Subcutaneous abdominal adipose tissue (tissue), 5 donors: ENCODE measurements around the gene CDK15.

ENCODE experiments used
- H3K27ac ChIP-seq: one replicate; pipeline ENCODE4 v1.7.0; 2013; ENCODE audit warnings: low read depth, mild to moderate bottlenecking, inconsistent platforms, low read length, moderate library complexity
- H3K27me3 ChIP-seq, 5 donors: one replicate each; pipeline ENCODE4 v1.7.0; 2013; ENCODE audit warnings: low read length in 5 of 5, inconsistent platforms in 1 of 5; ENCODE audit not compliant: control insufficient read depth in 5 of 5, insufficient read depth in 4 of 5
- H3K36me3 ChIP-seq, 5 donors: one replicate each; pipeline ENCODE4 v1.7.0; 2013; ENCODE audit warnings: low read length in 5 of 5; ENCODE audit not compliant: control insufficient read depth in 5 of 5, insufficient read depth in 5 of 5
- H3K4me1 ChIP-seq, 5 donors: one replicate each; pipeline ENCODE4 v1.7.0; 2013; ENCODE audit warnings: low read length in 5 of 5, mild to moderate bottlenecking in 3 of 5, moderate library complexity in 1 of 5; ENCODE audit not compliant: control insufficient read depth in 5 of 5, insufficient read depth in 5 of 5
- H3K4me3 ChIP-seq, 5 donors: one replicate each; pipeline ENCODE4 v1.7.0; 2013; ENCODE audit warnings: low read length in 5 of 5, low read depth in 1 of 5
- H3K9ac ChIP-seq, 5 donors: one replicate each; pipeline ENCODE4 v1.7.0; 2013; ENCODE audit warnings: low read length in 5 of 5, mild to moderate bottlenecking in 4 of 5, moderate library complexity in 3 of 5
- H3K9me3 ChIP-seq, 5 donors: one replicate each; pipeline ENCODE4 v1.7.0; 2013; ENCODE audit warnings: low read length in 5 of 5; ENCODE audit not compliant: control insufficient read depth in 5 of 5
- donor health status: healthy.
- donor health status: healthy.
- donor health status: healthy.
- donor health status: healthy.
- donor health status: healthy.

The CDK15 gene

DNA sequence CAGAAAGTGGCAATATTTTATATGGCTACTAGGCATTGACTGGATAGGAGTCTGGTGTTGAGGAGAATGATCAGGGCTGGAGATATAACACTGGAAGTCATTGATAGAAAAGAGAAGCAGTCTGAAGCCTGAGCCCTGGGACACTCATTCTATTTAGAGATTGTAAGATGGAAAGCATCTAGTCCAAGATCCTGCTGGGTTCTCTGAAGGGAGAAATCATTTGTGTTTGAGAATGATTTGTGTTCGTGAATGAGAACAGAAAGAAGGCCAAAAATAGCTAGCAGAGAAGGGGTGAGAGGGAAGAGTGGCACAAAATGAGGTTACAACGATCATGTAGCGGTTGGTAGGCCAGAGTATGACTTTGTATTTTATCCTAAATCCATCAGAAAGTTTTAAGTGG is 18.0 kb upstream of the CDK15 start:
- H3K27ac ChIP-seq = no peak overlapping the region
- no peaks in the 10 kb centered on the region for H3K27me3 ChIP-seq
- no peak overlapping the region for H3K9ac ChIP-seq
- H3K4me1 ChIP-seq = no peaks in the 10 kb centered on the region
- H3K4me3 ChIP-seq = no peak overlapping the region
- H3K9me3 ChIP-seq = no peaks in the 10 kb centered on the region
- H3K36me3 ChIP-seq = no peaks in the 10 kb centered on the region

DNA sequence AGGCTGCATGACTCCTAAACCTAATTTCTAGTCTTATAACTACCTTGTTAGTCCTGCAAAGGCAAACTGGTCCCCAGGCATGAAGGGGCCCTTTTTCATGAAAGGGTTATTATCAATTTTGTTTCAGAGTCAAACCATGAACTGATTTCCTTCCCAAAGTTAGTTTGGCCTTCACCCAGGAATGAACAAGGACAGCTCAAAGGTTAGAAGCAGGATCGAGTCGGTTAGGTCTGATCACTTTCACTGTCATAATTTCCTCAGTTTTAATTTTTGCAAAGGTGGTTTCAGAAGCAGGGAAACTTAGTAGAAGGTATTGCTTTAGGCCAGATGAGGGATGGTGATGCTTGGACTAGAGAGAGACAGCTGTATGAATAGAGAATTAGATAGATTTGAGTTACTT is 16.9 kb upstream of the CDK15 start:
- Histone ChIP-seq H3K9me3 (no peaks in the 10 kb centered on the region), H3K27ac (no peak overlapping the region), H3K9ac (no peak overlapping the region), H3K27me3 (no peaks in the 10 kb centered on the region), H3K4me3 (no peak overlapping the region), H3K4me1 (no peaks in the 10 kb centered on the region), H3K36me3 (no peaks in the 10 kb centered on the region)

DNA sequence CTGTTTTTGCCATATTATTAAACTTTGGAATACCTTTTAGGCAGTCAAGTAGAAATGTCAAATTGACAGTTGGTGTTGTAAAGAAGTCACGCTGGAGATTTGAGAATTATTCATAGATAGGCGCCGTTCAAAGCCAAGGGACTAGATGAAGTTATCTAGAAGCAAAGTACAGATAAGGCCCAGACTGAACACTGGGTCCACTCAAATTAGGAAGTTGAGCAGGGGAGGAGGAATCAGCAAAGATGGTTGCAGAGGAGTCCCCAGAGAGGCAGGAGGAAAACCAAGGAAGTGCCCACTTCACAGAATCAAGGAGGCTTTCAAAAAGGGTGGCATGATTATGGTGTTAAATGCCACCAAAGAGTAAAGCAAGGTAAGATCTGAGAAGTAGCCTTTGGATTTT is 16.0 kb upstream of the CDK15 start:
- H3K27me3 ChIP-seq = no peaks in the 10 kb centered on the region
- H3K4me1 ChIP-seq = no peaks in the 10 kb centered on the region
- H3K27ac ChIP-seq = no peak overlapping the region
- H3K9ac ChIP-seq = no peak overlapping the region
- no peak overlapping the region for H3K4me3 ChIP-seq
- no peaks in the 10 kb centered on the region for H3K9me3 ChIP-seq
- H3K36me3 ChIP-seq = no peaks in the 10 kb centered on the region

DNA sequence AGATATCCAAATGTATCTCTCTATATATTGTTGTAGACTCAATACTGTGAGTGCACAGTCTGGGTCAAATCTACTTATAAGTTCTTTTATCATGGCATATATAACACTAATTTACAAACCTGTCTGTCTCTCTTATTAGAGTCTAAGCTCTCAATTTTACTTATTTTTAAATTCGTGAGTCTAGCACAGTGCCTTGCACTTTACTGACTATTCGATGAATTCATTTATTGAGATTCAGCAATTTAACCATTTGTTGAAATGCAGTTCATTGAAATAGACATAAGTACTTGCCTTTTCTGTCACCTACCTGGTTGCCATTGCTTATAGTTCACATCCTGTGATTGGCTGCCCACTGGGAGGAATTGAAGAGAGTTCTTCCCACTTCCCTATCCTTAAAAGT is 15.3 kb upstream of the CDK15 start:
- Histone ChIP-seq H3K27ac (no peak overlapping the region), H3K9me3 (no peaks in the 10 kb centered on the region), H3K9ac (no peak overlapping the region), H3K36me3 (no peaks in the 10 kb centered on the region), H3K4me1 (no peaks in the 10 kb centered on the region), H3K27me3 (no peaks in the 10 kb centered on the region), H3K4me3 (no peak overlapping the region)

DNA sequence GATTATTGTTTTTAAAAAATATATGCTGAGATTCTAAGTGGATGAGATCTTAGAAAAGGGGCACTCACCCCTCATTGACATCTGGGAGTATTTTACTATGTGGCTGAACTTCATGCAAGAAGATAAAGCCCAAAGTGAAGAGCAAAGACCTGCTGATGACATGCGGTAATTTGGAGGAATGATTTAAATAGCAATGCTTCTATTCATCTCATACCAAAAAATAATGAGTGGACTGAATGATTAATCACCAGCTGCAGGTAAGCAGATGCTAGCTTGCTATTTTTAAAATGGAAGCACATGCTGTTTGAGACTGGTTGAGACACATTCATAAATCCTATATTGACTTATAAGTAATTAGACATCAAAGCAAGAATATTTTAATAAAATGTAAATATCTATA is 12.7 kb upstream of the CDK15 start:
- no peak overlapping the region for H3K27ac ChIP-seq
- H3K9me3 ChIP-seq = no peaks in the 10 kb centered on the region
- H3K9ac ChIP-seq = no peak overlapping the region
- H3K36me3 ChIP-seq = no peaks in the 10 kb centered on the region
- H3K4me1 ChIP-seq = no peaks in the 10 kb centered on the region
- no peaks in the 10 kb centered on the region for H3K27me3 ChIP-seq
- no peak overlapping the region for H3K4me3 ChIP-seq

DNA sequence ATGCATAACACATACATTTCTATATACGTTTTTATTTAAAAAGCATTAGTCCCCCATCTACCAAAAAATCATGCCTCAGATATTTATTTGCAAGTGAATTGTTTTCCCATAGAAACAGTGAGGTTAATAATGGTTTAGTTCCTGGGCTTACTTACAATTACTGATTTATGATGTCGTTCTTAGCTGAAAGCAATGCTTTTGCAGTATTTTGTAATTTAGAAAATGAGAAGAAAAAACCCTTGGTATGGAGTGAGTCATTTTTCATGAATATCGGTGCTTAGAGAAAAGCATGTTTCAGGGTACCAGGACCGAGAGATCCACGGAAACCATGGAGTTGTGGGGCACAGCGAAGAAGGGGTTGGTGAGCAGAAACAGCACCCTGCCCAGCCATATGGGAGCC is 12.0 kb upstream of the CDK15 start:
- Histone ChIP-seq H3K9ac (no peak overlapping the region), H3K27ac (no peak overlapping the region), H3K36me3 (no peaks in the 10 kb centered on the region), H3K9me3 (no peaks in the 10 kb centered on the region), H3K4me3 (no peak overlapping the region), H3K27me3 (no peaks in the 10 kb centered on the region), H3K4me1 (no peaks in the 10 kb centered on the region)

DNA sequence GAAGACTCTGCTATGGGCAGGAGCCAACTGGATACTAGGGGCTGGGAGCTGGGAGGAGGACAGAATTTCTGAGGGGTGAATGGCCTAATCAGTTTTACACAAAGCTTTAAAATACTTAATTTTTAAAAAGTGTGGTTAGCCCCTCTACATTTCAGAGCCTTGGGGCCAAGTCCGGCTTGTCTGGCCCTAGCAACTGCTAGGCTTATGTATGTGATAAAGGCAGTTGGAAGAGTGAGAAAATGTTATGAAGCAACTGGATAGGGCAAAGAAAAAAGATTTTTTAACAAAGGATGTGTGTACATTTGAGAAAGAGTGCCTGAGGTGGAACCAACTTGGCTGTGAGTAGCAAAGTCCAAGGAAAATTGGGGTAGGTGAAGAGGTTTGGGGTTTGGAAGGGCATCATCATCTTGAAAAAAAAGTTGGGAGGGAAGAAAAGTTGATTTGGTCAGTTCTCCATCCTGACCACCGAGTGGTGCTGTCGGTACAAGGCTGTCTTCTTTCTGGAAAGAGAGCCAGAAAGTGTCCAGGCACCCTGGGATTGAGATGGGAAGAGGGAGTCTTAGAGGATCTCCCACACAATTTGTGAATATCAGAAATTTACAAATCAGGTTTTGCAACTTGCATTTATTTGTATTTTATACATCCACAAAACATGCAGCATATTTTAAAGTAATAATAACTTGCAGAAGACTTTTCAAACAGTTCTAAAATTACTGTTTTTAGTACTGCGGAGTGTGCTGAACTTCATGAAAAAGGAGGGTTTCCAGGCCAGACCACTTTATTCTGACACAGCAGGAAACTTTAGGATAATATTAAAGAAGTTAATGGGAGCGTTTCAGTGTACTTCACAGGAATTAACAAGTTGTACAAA is 10.5 kb upstream of the CDK15 start:
- H3K27ac ChIP-seq = no peak overlapping the region
- no peak overlapping the region for H3K9ac ChIP-seq
- H3K27me3 ChIP-seq = no peaks in the 10 kb centered on the region
- H3K36me3 ChIP-seq = no peaks in the 10 kb centered on the region
- no peaks in the 10 kb centered on the region for H3K9me3 ChIP-seq
- no peak overlapping the region for H3K4me3 ChIP-seq
- H3K4me1 ChIP-seq = no peaks in the 10 kb centered on the region

DNA sequence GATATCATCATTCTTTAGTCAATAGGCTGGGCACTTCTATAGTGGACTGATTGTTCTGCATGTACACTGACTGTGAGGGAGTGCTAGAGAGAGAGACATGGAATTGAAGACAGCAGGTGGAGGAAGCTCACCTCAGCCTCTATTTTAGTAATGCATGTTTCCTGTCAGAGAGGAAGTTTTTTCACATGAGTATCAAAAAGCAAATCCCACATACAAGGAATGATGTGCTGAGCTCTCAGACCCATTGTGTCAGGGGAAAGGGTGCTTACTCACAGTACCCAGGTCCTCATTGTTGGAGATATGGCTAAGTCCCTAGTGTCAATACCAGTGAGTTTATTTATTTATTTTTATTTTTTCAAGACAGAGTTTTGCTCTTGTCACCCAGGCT is 9.9 kb upstream of the CDK15 start:
- Histone ChIP-seq H3K9me3 (no peaks in the 10 kb centered on the region), H3K4me1 (no peaks in the 10 kb centered on the region), H3K9ac (no peak overlapping the region), H3K36me3 (no peaks in the 10 kb centered on the region), H3K27ac (no peak overlapping the region), H3K4me3 (no peak overlapping the region), H3K27me3 (no peaks in the 10 kb centered on the region)

DNA sequence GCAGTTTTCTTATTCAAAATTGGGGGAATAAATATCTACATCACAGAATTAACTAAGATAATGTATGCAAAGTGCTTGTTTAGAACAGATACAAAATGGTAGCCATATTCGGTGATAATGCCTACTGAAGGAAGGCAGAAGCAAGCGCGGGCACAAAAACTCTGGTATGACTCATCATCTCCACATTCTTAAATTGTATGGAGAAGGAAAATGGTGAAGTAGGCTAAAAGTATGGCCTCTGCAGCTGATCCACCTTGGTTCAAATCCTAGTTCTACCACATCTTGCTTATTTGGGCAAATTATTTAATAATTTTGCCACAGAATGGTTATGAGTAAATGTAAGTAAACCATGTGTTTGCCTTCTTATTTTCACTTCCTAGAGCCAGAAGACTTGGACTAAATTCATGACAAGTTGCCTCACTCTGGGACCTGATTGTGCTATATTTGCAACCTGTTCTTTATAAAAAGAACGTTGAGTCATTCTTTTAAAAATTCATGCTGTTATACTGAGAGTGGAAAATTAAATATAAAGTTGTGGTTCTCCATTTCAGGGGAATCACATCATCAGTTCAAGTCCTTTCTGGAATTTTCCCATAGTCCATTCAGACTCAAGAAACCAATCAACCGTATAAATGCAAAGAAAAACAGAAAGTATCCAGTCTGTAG is 9.0 kb upstream of the CDK15 start:
- no peaks in the 10 kb centered on the region for H3K9me3 ChIP-seq
- H3K36me3 ChIP-seq = no peaks in the 10 kb centered on the region
- H3K27ac ChIP-seq = no peak overlapping the region
- no peak overlapping the region for H3K9ac ChIP-seq
- no peak overlapping the region for H3K4me3 ChIP-seq
- H3K27me3 ChIP-seq = no peaks in the 10 kb centered on the region
- H3K4me1 ChIP-seq = no peaks in the 10 kb centered on the region

DNA sequence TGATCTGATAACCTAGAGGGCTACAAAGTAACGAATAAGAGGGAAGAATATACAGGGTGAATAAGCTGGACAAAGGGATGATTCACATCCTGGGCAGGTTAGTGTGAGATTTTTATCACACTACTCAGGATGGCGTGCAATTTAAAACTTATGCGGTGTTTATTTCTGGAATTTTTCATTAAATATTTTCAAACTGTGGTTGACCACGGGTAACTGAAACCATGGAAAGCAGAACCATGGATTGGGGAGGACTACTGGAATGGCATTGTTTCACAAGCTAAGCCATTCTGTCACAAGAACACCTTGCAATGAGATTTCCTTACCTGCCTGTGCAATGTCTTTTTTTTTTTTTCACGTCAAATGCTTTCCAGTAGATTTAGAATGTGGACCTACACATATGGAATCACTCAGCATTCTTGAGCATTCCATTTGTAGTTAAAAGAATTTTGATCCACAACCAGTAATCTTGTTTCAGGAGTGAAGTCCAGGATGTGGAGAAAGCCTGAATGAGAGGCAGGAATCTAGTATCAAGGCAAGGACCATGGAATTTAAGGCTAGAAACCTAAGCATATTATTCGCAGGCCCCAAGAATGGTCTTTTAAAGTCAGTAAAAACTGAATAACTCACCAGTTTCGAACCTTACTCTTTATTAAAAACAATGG is 8.0 kb upstream of the CDK15 start:
- H3K27me3 ChIP-seq = no peaks in the 10 kb centered on the region
- H3K9ac ChIP-seq = no peak overlapping the region
- H3K4me1 ChIP-seq = no peaks in the 10 kb centered on the region
- no peaks in the 10 kb centered on the region for H3K36me3 ChIP-seq
- no peak overlapping the region for H3K27ac ChIP-seq
- H3K9me3 ChIP-seq = no peaks in the 10 kb centered on the region
- no peak overlapping the region for H3K4me3 ChIP-seq
